HepG2 (cell line): ENCODE results near the gene SYNJ2. TPM values are rescaled to one million over a fixed set of nuclear protein-coding genes. Genes with fewer than 3 reads are reported as not detected.

Source experiments
- ADNP ChIP-seq: sonication (generic); formaldehyde crosslinking; IDR thresholded peaks from 2 replicates; pipeline ENCODE4 v1.4.0; 2020; ENCODE audit warnings: missing genetic modification reagents
- BRD4 ChIP-seq: sonication (generic); formaldehyde crosslinking; IDR thresholded peaks from 2 replicates; pipeline ENCODE4 v1.4.0; 2020; ENCODE audit warnings: missing genetic modification reagents
- CENPT ChIP-seq: sonication (generic); formaldehyde crosslinking; IDR thresholded peaks from 2 replicates; pipeline ENCODE4 v1.8.0; 2022; ENCODE audit warnings: low read depth, mild to moderate bottlenecking, moderate library complexity, missing genetic modification reagents
- FOXK1 ChIP-seq: sonication (generic); formaldehyde crosslinking; IDR thresholded peaks from 2 replicates; pipeline ENCODE4 v1.4.0; 2020; ENCODE audit warnings: low read depth, missing genetic modification reagents, borderline replicate concordance
- MBD4 ChIP-seq: IDR thresholded peaks from 2 replicates; pipeline ENCODE4 v1.6.1; 2012; ENCODE audit warnings: low read length, inconsistent platforms, borderline replicate concordance
- MTA3 ChIP-seq: sonication (generic); formaldehyde crosslinking; IDR thresholded peaks from 2 replicates; pipeline ENCODE4 v1.4.0; 2020; ENCODE audit warnings: missing genetic modification reagents
- MXD1 ChIP-seq: sonication (generic); formaldehyde crosslinking; IDR thresholded peaks from 2 replicates; pipeline ENCODE4 v1.4.0; 2020; ENCODE audit warnings: mild to moderate bottlenecking, missing genetic modification reagents
- MXI1 ChIP-seq: IDR thresholded peaks from 3 replicates; pipeline ENCODE4 v1.6.1; 2012; ENCODE audit warnings: low read depth, low read length, inconsistent platforms, borderline replicate concordance
- POGK ChIP-seq: sonication (generic); formaldehyde crosslinking; conservative IDR thresholded peaks from 2 replicates; pipeline ENCODE4 v1.8.0; 2022; ENCODE audit warnings: mild to moderate bottlenecking, moderate library complexity, missing genetic modification reagents
- PRMT3 ChIP-seq: sonication (generic); formaldehyde crosslinking; IDR thresholded peaks from 2 replicates; pipeline ENCODE4 v1.8.1; 2022; ENCODE audit warnings: low read depth, mild to moderate bottlenecking, moderate library complexity, missing genetic modification reagents, borderline replicate concordance
- RORA ChIP-seq: sonication (generic); formaldehyde crosslinking; IDR thresholded peaks from 2 replicates; pipeline ENCODE4 v1.5.0; 2020; ENCODE audit warnings: mild to moderate bottlenecking, missing genetic modification reagents, moderate library complexity
- SOX13 ChIP-seq, 3 experiments: fragments of 450-650 bp in 1 of 3; sonication (generic) in 1 of 3; formaldehyde crosslinking in 1 of 3; IDR thresholded peaks in 2 of 3; conservative IDR thresholded peaks in 1 of 3; 2 replicates each; pipeline versions ENCODE4 v1.5.0 to v1.6.1; 2016 to 2020; ENCODE audit warnings: antibody characterized with exemption in 1 of 3, mild to moderate bottlenecking in 1 of 3, missing compliant biosample characterization in 1 of 3, missing genetic modification reagents in 1 of 3, moderate library complexity in 1 of 3
- STAG1 ChIP-seq: sonication (generic); formaldehyde crosslinking; IDR thresholded peaks from 2 replicates; pipeline ENCODE4 v1.4.0; 2020; ENCODE audit warnings: missing genetic modification reagents
- TAF15 ChIP-seq: fragments of 200-400 bp; formaldehyde crosslinking; IDR thresholded peaks from one replicate; pipeline ENCODE4 v1.6.1; 2018; ENCODE audit warnings: mild to moderate bottlenecking, low read depth, low read length; ENCODE audit not compliant: poor library complexity, severe bottlenecking
- YEATS4 ChIP-seq: sonication (generic); formaldehyde crosslinking; IDR thresholded peaks from 2 replicates; pipeline ENCODE4 v1.4.0; 2020; ENCODE audit warnings: missing genetic modification reagents, borderline replicate concordance
- ZFP1 ChIP-seq: IDR thresholded peaks from 2 replicates; pipeline ENCODE4 v1.6.1; 2016
- ZFP37 ChIP-seq: sonication (generic); formaldehyde crosslinking; IDR thresholded peaks from 2 replicates; pipeline ENCODE4 v1.4.0; 2020; ENCODE audit warnings: missing genetic modification reagents, borderline replicate concordance
- ZFY ChIP-seq: sonication (generic); formaldehyde crosslinking; IDR thresholded peaks from 2 replicates; pipeline ENCODE4 v1.4.0; 2020; ENCODE audit warnings: missing genetic modification reagents
- ZNF317 ChIP-seq: sonication (generic); formaldehyde crosslinking; IDR thresholded peaks from 2 replicates; pipeline ENCODE4 v1.5.0; 2020; ENCODE audit warnings: mild to moderate bottlenecking, missing genetic modification reagents
- ZNF558 ChIP-seq: sonication (generic); formaldehyde crosslinking; IDR thresholded peaks from 2 replicates; pipeline ENCODE4 v1.9.0; 2022; ENCODE audit warnings: mild to moderate bottlenecking, missing genetic modification reagents, borderline replicate concordance
- ZNF605 ChIP-seq: sonication (generic); formaldehyde crosslinking; IDR thresholded peaks from 2 replicates; pipeline ENCODE4 v1.8.0; 2022; ENCODE audit warnings: mild to moderate bottlenecking, missing genetic modification reagents
- polyA plus RNA-seq, 8 experiments: library from polyadenylated mRNA; depleted of rRNA in 3 of 8; stranded (reverse) in 7 of 8; unstranded in 1 of 8; fragments of >200 nt; fragmentation: Illumina TruSeq in 4 of 8; extraction: Trizol in 4 of 8; gene quantifications; 2 replicates each; pipeline versions ENCODE4 v1.2.1 to v1.2.3, GENCODE V29; 2011 to 2016; ENCODE audit warnings: low read depth in 4 of 8, missing spikeins in 1 of 8, mixed read lengths in 1 of 8; ENCODE audit not compliant: insufficient read depth in 1 of 8
- total RNA-seq, 5 experiments: library from RNA; depleted of rRNA; stranded (reverse); fragments of >200 nt; fragmentation: Illumina TruSeq; extraction: Trizol; gene quantifications; 2 replicates each; pipeline ENCODE4 v1.2.3, GENCODE V29; 2016; ENCODE audit warnings: low read depth in 1 of 5
- TF ChIP-seq, protein P1 (sequence below): sonication (generic); formaldehyde crosslinking; IDR thresholded peaks from 2 replicates; pipeline ENCODE4 v1.5.1; 2020; ENCODE audit warnings: missing genetic modification reagents, mild to moderate bottlenecking, borderline replicate concordance
- TF ChIP-seq, protein P2 (sequence below): IDR thresholded peaks from 2 replicates; pipeline ENCODE4 v1.6.1; 2012; ENCODE audit warnings: low read depth, low read length, improper control_type of control experiment

The SYNJ2 gene
- total and polyA plus RNA-seq, 2 of the 13 experiments (the other 11 are each of a cell fraction or from before 2014, with no cell fraction given) = 39.1 to 57.6 TPM

DNA sequence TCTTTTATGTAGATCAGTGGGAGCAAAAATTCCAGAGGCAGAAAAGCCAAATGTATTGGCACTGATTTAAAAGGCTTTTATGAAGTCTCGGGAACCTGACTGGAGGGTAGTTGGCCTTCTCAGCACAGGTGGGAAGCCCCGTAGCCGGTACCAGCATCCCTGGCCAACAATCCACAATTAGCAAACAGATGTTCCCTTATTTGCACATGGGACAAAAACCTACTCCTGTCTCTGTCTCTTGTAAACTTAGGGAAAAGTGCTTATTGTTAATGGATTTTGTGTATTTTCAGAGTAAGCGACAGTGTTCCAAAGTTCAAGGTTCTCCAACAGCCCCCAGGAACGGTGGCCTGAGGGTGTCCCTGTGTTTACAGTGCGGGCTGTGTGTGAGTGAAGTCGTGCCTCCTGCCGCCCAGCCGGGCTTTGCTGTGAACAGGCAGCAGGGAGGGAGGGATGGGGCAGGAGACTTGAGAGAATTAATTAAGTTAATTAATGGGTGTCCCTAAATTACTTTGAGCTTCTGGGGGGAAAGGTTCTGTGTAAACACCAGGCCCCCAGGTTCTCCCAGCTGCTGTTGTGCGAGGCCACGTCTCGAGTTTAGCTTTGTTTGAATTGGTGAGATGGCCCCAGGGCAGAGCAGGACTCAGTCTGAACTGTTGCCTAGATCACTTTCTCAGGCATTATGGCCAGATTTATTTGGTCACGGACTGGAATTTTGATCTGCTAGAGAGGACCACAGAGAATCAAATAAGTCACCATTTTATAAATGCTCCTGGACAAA, 3.9 kb downstream of the SYNJ2 start (continued):
- TF ChIP-seq, protein P1, sequence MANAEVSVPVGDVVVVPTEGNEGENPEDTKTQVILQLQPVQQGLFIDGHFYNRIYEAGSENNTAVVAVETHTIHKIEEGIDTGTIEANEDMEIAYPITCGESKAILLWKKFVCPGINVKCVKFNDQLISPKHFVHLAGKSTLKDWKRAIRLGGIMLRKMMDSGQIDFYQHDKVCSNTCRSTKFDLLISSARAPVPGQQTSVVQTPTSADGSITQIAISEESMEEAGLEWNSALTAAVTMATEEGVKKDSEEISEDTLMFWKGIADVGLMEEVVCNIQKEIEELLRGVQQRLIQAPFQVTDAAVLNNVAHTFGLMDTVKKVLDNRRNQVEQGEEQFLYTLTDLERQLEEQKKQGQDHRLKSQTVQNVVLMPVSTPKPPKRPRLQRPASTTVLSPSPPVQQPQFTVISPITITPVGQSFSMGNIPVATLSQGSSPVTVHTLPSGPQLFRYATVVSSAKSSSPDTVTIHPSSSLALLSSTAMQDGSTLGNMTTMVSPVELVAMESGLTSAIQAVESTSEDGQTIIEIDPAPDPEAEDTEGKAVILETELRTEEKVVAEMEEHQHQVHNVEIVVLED (CRISPR knock-in tag) = peak; percentile 56
- peak; percentile 98 for TF ChIP-seq FOXK1
- TF ChIP-seq ZNF558 (CRISPR knock-in tag) = 0 out of 2 replicates have a peak, but pooled peaks have one; percentile 54
- peak; percentile 99 for TF ChIP-seq SOX13 (IDR thresholded peaks at IDR 0.05)
- peak in 1 of 2 experiments; percentile 99; a peak in 2 of 4 replicates for TF ChIP-seq SOX13 (CRISPR knock-in tag; conservative IDR thresholded peaks at IDR 0.05 in 1 of 2, IDR thresholded peaks at IDR 0.05 in 1 of 2)
- peak; percentile 89; the same call in 1 of the 2 replicates for TF ChIP-seq PRMT3 (CRISPR knock-in tag)
- peak; percentile 76; the same call in 1 of the 2 replicates for TF ChIP-seq YEATS4 (CRISPR knock-in tag)
- TF ChIP-seq POGK = peak; percentile 49
- TF ChIP-seq, protein P2, sequence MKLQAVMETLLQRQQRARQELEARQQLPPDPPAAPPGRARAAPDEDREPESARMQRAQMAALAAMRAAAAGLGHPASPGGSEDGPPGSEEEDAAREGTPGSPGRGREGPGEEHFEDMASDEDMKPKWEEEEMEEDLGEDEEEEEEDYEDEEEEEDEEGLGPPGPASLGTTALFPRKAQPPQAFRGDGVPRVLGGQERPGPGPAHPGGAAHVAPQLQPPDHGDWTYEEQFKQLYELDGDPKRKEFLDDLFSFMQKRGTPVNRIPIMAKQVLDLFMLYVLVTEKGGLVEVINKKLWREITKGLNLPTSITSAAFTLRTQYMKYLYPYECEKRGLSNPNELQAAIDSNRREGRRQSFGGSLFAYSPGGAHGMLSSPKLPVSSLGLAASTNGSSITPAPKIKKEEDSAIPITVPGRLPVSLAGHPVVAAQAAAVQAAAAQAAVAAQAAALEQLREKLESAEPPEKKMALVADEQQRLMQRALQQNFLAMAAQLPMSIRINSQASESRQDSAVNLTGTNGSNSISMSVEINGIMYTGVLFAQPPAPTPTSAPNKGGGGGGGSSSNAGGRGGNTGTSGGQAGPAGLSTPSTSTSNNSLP = peak; percentile 89
- TF ChIP-seq TAF15 = no peak
- peak; percentile 71 for TF ChIP-seq ZNF317 (CRISPR knock-in tag)
- no peak for TF ChIP-seq CENPT
- no peak for TF ChIP-seq MTA3 (CRISPR knock-in tag)
- TF ChIP-seq ZFY (CRISPR knock-in tag) = peak; percentile 61
- no peak for TF ChIP-seq MXD1
- peak; percentile 75 for TF ChIP-seq ZNF605 (CRISPR knock-in tag)
- TF ChIP-seq MXI1 = peak; percentile 94
- TF ChIP-seq RORA (CRISPR knock-in tag) = peak; percentile 87; the same call in 1 of the 2 replicates
- no peak for TF ChIP-seq MBD4
- TF ChIP-seq BRD4 (CRISPR knock-in tag) = peak; percentile 70; the same call in 1 of the 2 replicates
- TF ChIP-seq ZFP37 (CRISPR knock-in tag) = peak; percentile 78; the same call in 1 of the 2 replicates
- TF ChIP-seq STAG1 (CRISPR knock-in tag) = peak; percentile 40
- TF ChIP-seq ADNP (CRISPR knock-in tag) = peak; percentile 67; the same call in 1 of the 2 replicates
- peak; percentile 91 for TF ChIP-seq ZFP1
